Activated CD4-positive, alpha-beta T cell treated with anti-CD3 and anti-CD28 coated beads for 36 hours (primary cell): ENCODE results near the gene FAM168B. TPM values are rescaled to one million over a fixed set of nuclear protein-coding genes. Genes with fewer than 3 reads are reported as not detected.
A peak's percentile ranks its signal among the peaks of the same experiment; 100 is the strongest.
"Not testable (repeated sequence)": the region's sequence is repeated elsewhere in the genome, so short reads cannot be mapped to it uniquely, and the experiment has no call there.

Experiments used
- ATAC-seq: fragments of 200-7000 bp; cut with Tn5 transposase; one replicate; pipeline ENCODE4 v1.10.0; 2021; ENCODE audit warnings: mild to moderate bottlenecking, moderate library complexity
- CTCF ChIA-PET: fragments of 350-600 bp; sonication (Branson Sonifier 250); formaldehyde crosslinking; loops from one replicate; lab custom pipeline; 2021; ENCODE audit warnings: antibody characterized with exemption; lab: Charles Lee
- POLR2A ChIA-PET: fragments of 350-600 bp; sonication (Branson Sonifier 250); formaldehyde crosslinking; loops from one replicate; lab custom pipeline; 2021; ENCODE audit warnings: antibody characterized with exemption, inconsistent platforms; lab: Charles Lee
- DNase-seq: peaks from one replicate; pipeline ENCODE4 v3.0.0-alpha.2; 2020
- H3K27ac Mint-ChIP-seq: one replicate; pipeline ENCODE4 v1.8.0; 2021; ENCODE audit warnings: mixed read lengths
- H3K27me3 Mint-ChIP-seq: one replicate; pipeline ENCODE4 v1.8.0; 2021; ENCODE audit warnings: mixed read lengths
- H3K36me3 Mint-ChIP-seq: one replicate; pipeline ENCODE4 v1.8.0; 2021; ENCODE audit warnings: low read depth, mixed read lengths
- H3K4me1 Mint-ChIP-seq: one replicate; pipeline ENCODE4 v1.8.0; 2021; ENCODE audit warnings: mixed read lengths
- H3K4me3 Mint-ChIP-seq: one replicate; pipeline ENCODE4 v1.8.0; 2021; ENCODE audit warnings: mild to moderate bottlenecking, moderate library complexity, mixed read lengths
- H3K9me3 Mint-ChIP-seq: one replicate; pipeline ENCODE4 v1.8.0; 2021; ENCODE audit warnings: low read depth, mixed read lengths
- intact Hi-C, 2 experiments: fragments of 100-400 bp; cut with DNase I in 1 of 2; cut with micrococcal nuclease in 1 of 2; formaldehyde crosslinking; loops; one replicate each; pipeline versions ENCODE4 v1.14.2 to v1.15.1; 2022 to 2024; cut with DNase I, micrococcal nuclease
- total RNA-seq, 2 experiments: library from RNA; stranded (reverse); gene quantifications; one replicate each; pipeline ENCODE4 v1.2.3, GENCODE V29; 2021

Gene FAM168B
- total RNA-seq, 2 experiments from 2014 or later: 59.8 to 74.7 TPM

GRCh38 chr2:131120815-131121317 lies 27.6 kb upstream of the FAM168B start:
- H3K9me3 Mint-ChIP-seq: no peaks in the 10 kb centered on the region
- peaks cover 19% of the 10 kb centered on the region for H3K4me1 Mint-ChIP-seq
- H3K36me3 Mint-ChIP-seq: peaks cover 47% of the 10 kb centered on the region
- H3K27me3 Mint-ChIP-seq: no peaks in the 10 kb centered on the region
- ChIA-PET CTCF (interaction anchor here (0.6 kb wide), 1 partner anchor 170 kb away, joined by 3 read pairs; no protein-coding TSS in a partner anchor), POLR2A (no interaction called here)
- intact Hi-C loops: no loop called here
- ATAC-seq (no peak), DNase-seq (no peak)
- no peak overlapping the region for H3K4me3 Mint-ChIP-seq
- no peak overlapping the region for H3K27ac Mint-ChIP-seq

GRCh38 chr2:131115752-131116151 lies 22.5 kb upstream of the FAM168B start:
- ChIA-PET POLR2A (interaction anchor here (0.5 to 0.7 kb wide), 2 partner anchors 23 to 30 kb away, joined by 3 read pairs; no protein-coding TSS in a partner anchor), CTCF (interaction anchor here (1.0 kb wide), 1 partner anchor 9 kb away, joined by 3 read pairs; no protein-coding TSS in a partner anchor)
- DNase-seq (no peak), ATAC-seq (peak; percentile 49)
- Mint-ChIP-seq H3K4me3 (no peak overlapping the region), H3K36me3 (peaks cover 55% of the 10 kb centered on the region), H3K27me3 (no peaks in the 10 kb centered on the region), H3K27ac (peak overlapping the region; percentile 26), H3K4me1 (peaks cover 64% of the 10 kb centered on the region), H3K9me3 (peaks cover 12% of the 10 kb centered on the region)
- intact Hi-C loops: no loop called here

DNA sequence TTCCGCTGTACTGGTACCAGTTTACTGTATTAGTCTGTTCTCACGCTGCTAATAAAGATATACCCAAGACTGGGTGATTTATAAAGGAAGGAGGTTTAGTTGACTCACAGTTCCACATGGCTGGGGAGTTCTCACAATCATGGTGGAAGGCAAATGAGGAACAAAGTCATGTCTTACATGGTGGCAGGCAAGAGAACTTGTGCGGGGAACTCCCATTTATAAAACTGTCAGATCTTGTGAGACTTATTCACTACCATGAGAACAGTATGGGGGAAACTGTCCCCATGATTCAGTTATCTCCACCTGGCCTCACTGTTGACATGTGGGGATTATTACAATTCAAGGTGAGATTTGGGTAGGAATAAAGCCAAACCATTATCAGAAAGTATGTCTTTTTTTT lies 21.7 kb upstream of the FAM168B start:
- H3K27me3 Mint-ChIP-seq, intact Hi-C loops, H3K4me3 Mint-ChIP-seq, DNase-seq, CTCF ChIA-PET, POLR2A ChIA-PET: not testable (repeated sequence)
- H3K9me3 Mint-ChIP-seq: peaks cover 12% of the 10 kb centered on the region
- H3K4me1 Mint-ChIP-seq: peaks cover 72% of the 10 kb centered on the region
- ATAC-seq: peak; percentile 30
- H3K36me3 Mint-ChIP-seq: peaks cover 58% of the 10 kb centered on the region
- H3K27ac Mint-ChIP-seq: peak overlapping the region; percentile 40

DNA sequence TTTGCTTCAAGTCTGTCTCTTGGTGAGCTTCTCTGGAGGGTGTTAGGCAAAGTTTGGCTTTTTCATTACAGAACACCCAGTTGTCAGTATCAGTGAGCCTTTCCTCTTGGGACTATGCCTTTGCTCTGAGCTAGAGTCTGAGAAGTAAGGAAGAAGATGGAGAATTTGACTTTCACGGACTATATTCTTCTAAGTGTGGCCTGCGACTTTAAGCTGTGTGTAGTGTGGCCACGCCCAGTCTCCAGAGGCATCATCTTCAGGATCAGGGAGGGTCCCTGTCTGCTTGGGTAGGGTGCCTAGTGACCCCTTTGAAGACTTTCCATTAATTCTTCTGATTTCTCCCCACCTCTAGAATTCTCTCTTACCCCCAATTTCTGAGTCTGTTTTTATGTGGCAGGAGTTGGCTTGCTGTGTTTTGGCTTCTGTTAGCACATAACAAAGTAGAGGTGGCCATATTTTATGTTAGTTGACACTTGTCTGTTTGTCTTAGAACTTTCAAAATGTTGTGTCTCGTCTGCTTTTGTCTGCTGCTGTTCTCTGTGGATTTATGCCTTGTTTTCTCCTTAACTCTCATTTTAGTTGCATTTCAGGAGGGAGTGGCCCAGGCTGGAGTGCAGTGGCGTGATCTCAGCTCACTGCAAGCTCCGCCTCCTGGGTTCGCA lies 20.4 kb upstream of the FAM168B start:
- CTCF ChIA-PET: no interaction called here
- Mint-ChIP-seq H3K27me3 (no peaks in the 10 kb centered on the region), H3K27ac (no peak overlapping the region), H3K4me1 (peaks cover 72% of the 10 kb centered on the region), H3K36me3 (peaks cover 61% of the 10 kb centered on the region), H3K9me3 (peaks cover 12% of the 10 kb centered on the region), H3K4me3 (no peak overlapping the region)
- DNase-seq (no peak), ATAC-seq (no peak)
- POLR2A ChIA-PET: interaction anchor here (0.5 to 0.8 kb wide), 2 partner anchors 16 to 33 kb away, joined by 4 read pairs; no protein-coding TSS in a partner anchor
- intact Hi-C loops: no loop called here

- DNase-seq (no peak), ATAC-seq (no peak)
- no peaks in the 10 kb centered on the region for H3K27me3 Mint-ChIP-seq
- peaks cover 12% of the 10 kb centered on the region for H3K9me3 Mint-ChIP-seq
- no peak overlapping the region for H3K4me3 Mint-ChIP-seq
- ChIA-PET CTCF (interaction anchor here (1.4 kb wide), 1 partner anchor 32 kb away, joined by 4 read pairs; no protein-coding TSS in a partner anchor), POLR2A (no interaction called here)
- peaks cover 74% of the 10 kb centered on the region for H3K4me1 Mint-ChIP-seq
- no peak overlapping the region for H3K27ac Mint-ChIP-seq
- intact Hi-C loops: no loop called here
- peaks cover 64% of the 10 kb centered on the region for H3K36me3 Mint-ChIP-seq
Measured at GRCh38 chr2:131112529-131112928, 19.3 kb upstream of the FAM168B start.

GRCh38 chr2:131105950-131106801 lies 12.9 kb upstream of the FAM168B start:
- H3K4me1 Mint-ChIP-seq: peaks cover 52% of the 10 kb centered on the region
- peaks cover 27% of the 10 kb centered on the region for H3K36me3 Mint-ChIP-seq
- DNase-seq (peak; percentile 63), ATAC-seq (peak; percentile 33)
- no peaks in the 10 kb centered on the region for H3K9me3 Mint-ChIP-seq
- peak overlapping the region; percentile 99 for H3K27ac Mint-ChIP-seq
- POLR2A ChIA-PET: interaction anchor here (0.8 kb wide), 1 partner anchor 13 kb away, joined by 5 read pairs; the partner anchor contains the start of gene FAM168B
- intact Hi-C loops: loop anchor here (1.0 to 2.0 kb wide), 4 partner anchors 13 to 575 kb away; partner anchors contain the start of genes MZT2A (in 2 of the 2) and FAM168B (in 1 of the 2)
- H3K27me3 Mint-ChIP-seq: no peaks in the 10 kb centered on the region
- CTCF ChIA-PET: interaction anchor here (0.9 to 1.5 kb wide), 2 partner anchors 10 to 27 kb away, joined by 3 to 4 read pairs; no protein-coding TSS in a partner anchor
- H3K4me3 Mint-ChIP-seq: peak overlapping the region; percentile 98

- ChIA-PET POLR2A (interaction anchor here (0.6 to 1.6 kb wide), 3 partner anchors 12 to 759 kb away, joined by 3 to 7 read pairs (median 4); partner anchors contain the start of gene FAM168B), CTCF (interaction anchor here (0.7 to 3.4 kb wide), 3 partner anchors 13 to 42 kb away, joined by 3 to 30 read pairs (median 4); partner anchors contain the start of gene FAM168B)
- peaks cover 22% of the 10 kb centered on the region for H3K36me3 Mint-ChIP-seq
- H3K27me3 Mint-ChIP-seq: no peaks in the 10 kb centered on the region
- peak within 1 kb of the TSS; percentile 98 for H3K4me3 Mint-ChIP-seq
- intact Hi-C loops: loop anchor here (1.0 to 2.0 kb wide), 4 partner anchors 12 to 575 kb away; partner anchors contain the start of genes MZT2A (in 2 of the 2) and FAM168B (in 1 of the 2)
- no peaks in the 10 kb centered on the region for H3K9me3 Mint-ChIP-seq
- peak; percentile 66 for ATAC-seq
- peak; percentile 94 for DNase-seq
- H3K4me1 Mint-ChIP-seq: peaks cover 43% of the 10 kb centered on the region
- peak within 1 kb of the TSS; percentile 99 for H3K27ac Mint-ChIP-seq
Measured at GRCh38 chr2:131105156-131105949, 12.1 kb upstream of the FAM168B start, which contains the start of gene PLEKHB2. PLEKHB2 (plus strand) TSS chr2:131105336; CDS start chr2:131120942, 15,606 bp downstream.

DNA sequence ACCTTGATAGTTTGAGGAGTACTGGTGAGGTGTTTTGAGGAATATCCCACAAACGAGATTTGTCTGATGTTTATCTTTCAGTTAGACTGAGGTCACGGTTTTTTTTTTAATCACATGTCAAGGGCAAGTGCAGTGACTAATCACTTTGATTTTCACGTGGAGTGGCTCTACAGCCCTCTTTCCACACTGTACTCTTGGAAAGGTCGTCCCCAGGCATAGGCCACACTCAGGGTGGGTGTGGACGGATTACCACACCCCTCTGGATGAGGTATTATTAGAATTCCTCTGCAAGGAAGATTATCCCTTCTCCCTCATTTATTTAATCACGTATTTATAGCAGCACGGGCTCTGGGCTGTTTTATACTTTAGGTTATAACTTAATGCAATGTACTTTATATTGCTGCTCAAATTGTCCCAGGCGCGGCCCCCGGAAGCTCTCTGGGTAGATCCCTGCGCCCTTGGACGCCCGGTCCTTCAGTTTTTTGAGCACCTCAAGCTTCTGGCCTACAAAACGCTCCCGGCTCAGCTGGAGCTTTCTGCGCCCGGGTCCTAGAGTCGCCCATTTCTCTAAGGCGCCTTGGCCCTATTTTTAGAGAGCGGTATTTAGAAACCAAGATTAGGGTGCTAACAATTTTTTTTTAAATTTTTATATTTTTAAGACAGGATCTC lies 11.4 kb upstream of the FAM168B start:
- intact Hi-C loops: loop anchor here (1.0 to 2.0 kb wide), 4 partner anchors 11 to 576 kb away; partner anchors contain the start of genes FAM168B (in 2 of the 2) and MZT2A (in 2 of the 2)
- H3K9me3 Mint-ChIP-seq: no peaks in the 10 kb centered on the region
- H3K36me3 Mint-ChIP-seq: peaks cover 18% of the 10 kb centered on the region
- peaks cover 39% of the 10 kb centered on the region for H3K4me1 Mint-ChIP-seq
- peak overlapping the region; percentile 99 for H3K27ac Mint-ChIP-seq
- peak; percentile 72 for ATAC-seq
- no peaks in the 10 kb centered on the region for H3K27me3 Mint-ChIP-seq
- peak overlapping the region; percentile 98 for H3K4me3 Mint-ChIP-seq
- POLR2A ChIA-PET: interaction anchor here (0.6 to 1.6 kb wide), 3 partner anchors 11 to 758 kb away, joined by 3 to 7 read pairs (median 4); partner anchors contain the start of gene FAM168B
- CTCF ChIA-PET: interaction anchor here (0.7 to 3.4 kb wide), 4 partner anchors 10 to 41 kb away, joined by 3 to 30 read pairs (median 4); partner anchors contain the start of gene FAM168B
- DNase-seq: peak; percentile 56

- H3K4me1 Mint-ChIP-seq: peaks cover 30% of the 10 kb centered on the region
- H3K27me3 Mint-ChIP-seq: no peaks in the 10 kb centered on the region
- ChIA-PET CTCF (interaction anchor here (1.4 to 3.4 kb wide), 2 partner anchors 8 to 10 kb away, joined by 4 to 30 read pairs; partner anchors contain the start of gene FAM168B), POLR2A (interaction anchor here (0.9 kb wide), 1 partner anchor 10 kb away, joined by 3 read pairs; the partner anchor contains the start of gene FAM168B)
- no peak overlapping the region for H3K4me3 Mint-ChIP-seq
- ATAC-seq (no peak), DNase-seq (no peak)
- peaks cover 9% of the 10 kb centered on the region for H3K36me3 Mint-ChIP-seq
- intact Hi-C loops: no loop called here
- H3K27ac Mint-ChIP-seq: peak overlapping the region; percentile 60
- H3K9me3 Mint-ChIP-seq: no peaks in the 10 kb centered on the region
Measured at GRCh38 chr2:131103165-131103564, 9.9 kb upstream of the FAM168B start.
